Panc1 (cell line): Measurements from ENCODE around the gene ZNF710. TPM values are rescaled to one million over a fixed set of nuclear protein-coding genes. Genes with fewer than 3 reads are reported as not detected.

Experiments used
- ATAC-seq: fragments of 200-7000 bp; cut with Tn5 transposase; 2 replicates; pipeline ENCODE4 v1.9.1; 2020; ENCODE audit warnings: mild to moderate bottlenecking, moderate library complexity
- BruUV-seq: library from RNA; stranded (reverse); fragments of 400-500 nt; replicated peaks from 2 replicates; lab custom pipeline; 2021; lab: Mats Ljungman, UMichigan
- CTCF ChIA-PET: fragments of 300-600 bp; sonication (Branson Sonifier 250); formaldehyde crosslinking; loops from one replicate; lab custom pipeline; 2022; ENCODE audit warnings: antibody characterized with exemption; lab: Charles Lee
- POLR2A ChIA-PET: fragments of 300-600 bp; sonication (Branson Sonifier 250); formaldehyde crosslinking; loops from one replicate; lab custom pipeline; 2022; ENCODE audit warnings: antibody characterized with exemption; lab: Charles Lee
- DNase-seq: peaks from one replicate; pipeline ENCODE4 v3.0.0-alpha.2; 2010; ENCODE audit warnings: low read depth, low spot score
- H3K27ac ChIP-seq: 2 replicates; pipeline ENCODE4 v1.5.1; 2011; ENCODE audit warnings: mild to moderate bottlenecking, low read length, inconsistent platforms
- H3K27me3 ChIP-seq: fragments of 200-500 bp; sonication (Bioruptor generic); 2 replicates; pipeline ENCODE4 v1.6.0; 2014; ENCODE audit warnings: low read length, inconsistent platforms; ENCODE audit not compliant: control insufficient read depth, insufficient read depth
- H3K36me3 ChIP-seq: fragments of 200-500 bp; sonication (Bioruptor generic); 2 replicates; pipeline ENCODE4 v1.5.1; 2014; ENCODE audit warnings: inconsistent platforms, mild to moderate bottlenecking, low read length, moderate library complexity; ENCODE audit not compliant: control insufficient read depth, insufficient read depth
- H3K4me1 ChIP-seq: 2 replicates; pipeline ENCODE4 v1.5.1; 2011; ENCODE audit warnings: inconsistent platforms, mild to moderate bottlenecking, low read length, moderate library complexity; ENCODE audit not compliant: control insufficient read depth, insufficient read depth
- H3K4me3 ChIP-seq, 2 experiments: 2 replicates each; pipeline ENCODE4 v1.5.1; 2011 to 2012; ENCODE audit warnings: low read depth in 2 of 2, low read length in 2 of 2, mild to moderate bottlenecking in 2 of 2, inconsistent platforms in 1 of 2, moderate library complexity in 1 of 2
- H3K9me3 ChIP-seq: fragments of 200-500 bp; sonication (Bioruptor generic); 2 replicates; pipeline ENCODE4 v1.5.1; 2014; ENCODE audit warnings: low read depth, mild to moderate bottlenecking, inconsistent platforms, low read length, moderate library complexity; ENCODE audit not compliant: control insufficient read depth, insufficient read depth
- POLR2AphosphoS5 ChIP-seq: IDR thresholded peaks from 2 replicates; pipeline ENCODE4 v1.6.1; 2012; ENCODE audit warnings: mild to moderate bottlenecking, low read depth, low read length, moderate library complexity
- SIN3A ChIP-seq: IDR thresholded peaks from 2 replicates; pipeline ENCODE4 v1.6.1; 2012; ENCODE audit warnings: low read depth, mild to moderate bottlenecking, low read length, moderate library complexity, borderline replicate concordance; ENCODE audit not compliant: insufficient read depth
- TCF7L2 ChIP-seq: IDR thresholded peaks from 2 replicates; pipeline ENCODE4 v1.6.1; 2011; ENCODE audit warnings: mild to moderate bottlenecking, low read depth, low read length, inconsistent platforms
- in situ Hi-C: cut with HindIII; loops from 2 replicates; pipeline ENCODE4 v1.10.0; 2016; ENCODE audit warnings: low sequenced_read_pairs, low pct_unique_long_range_greater_than_20kb
- intact Hi-C: fragments of 100-400 bp; cut with micrococcal nuclease; formaldehyde crosslinking; loops from one replicate; pipeline ENCODE4 v1.10.0; 2022; ENCODE audit not compliant: unreplicated experiment
- total RNA-seq: library from RNA; stranded (reverse); gene quantifications from one replicate; pipeline ENCODE4 v1.2.1, GENCODE V29; 2021; ENCODE audit not compliant: unreplicated experiment
- TF ChIP-seq, protein P1 (sequence below): fragments of 450-650 bp; IDR thresholded peaks from 2 replicates; pipeline ENCODE4 v1.5.1; 2017; ENCODE audit warnings: mild to moderate bottlenecking
- TF ChIP-seq, protein P2 (sequence below), 2 experiments: IDR thresholded peaks; 2 replicates each; pipeline ENCODE4 v1.6.1; 2011 to 2012; ENCODE audit warnings: low read depth in 2 of 2, control low read depth in 1 of 2, low read length in 1 of 2, mild to moderate bottlenecking in 1 of 2, moderate library complexity in 1 of 2; ENCODE audit not compliant: insufficient read depth in 1 of 2

ZNF710 gene
- total RNA-seq, 1 experiment from 2014 or later: 15.8 TPM

DNA sequence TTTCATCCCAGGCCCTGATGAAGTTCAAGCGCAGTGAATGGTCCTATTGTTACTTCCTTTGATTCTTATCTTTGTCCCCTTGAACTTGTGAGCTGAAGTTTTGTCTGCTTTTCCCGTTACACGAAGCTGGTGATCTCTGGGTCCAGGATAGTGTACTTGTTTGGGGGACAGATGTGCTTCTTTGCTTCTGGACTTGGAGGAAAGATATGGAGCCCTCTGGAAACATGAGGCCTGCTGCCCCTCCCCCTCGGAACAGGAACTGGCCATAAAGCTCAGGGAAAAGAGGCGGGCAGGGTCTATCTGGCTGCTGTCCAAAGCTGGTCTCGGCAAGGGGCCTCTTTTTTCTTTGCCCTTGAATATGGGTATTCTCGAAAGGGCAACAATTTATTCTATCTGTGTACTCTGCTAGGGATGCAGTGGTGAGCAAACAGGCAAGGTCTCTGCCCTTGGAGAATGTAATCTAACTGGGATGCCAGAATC is 53.5 kb downstream of the ZNF710 start:
- no peak for DNase-seq
- in situ Hi-C loops (no loop called here), intact Hi-C loops (no loop called here)
- H3K4me1 ChIP-seq: peaks cover 8% of the 10 kb centered on the region
- ChIA-PET POLR2A (interaction anchor here (0.7 kb wide), 1 partner anchor 68 kb away, joined by 3 read pairs; no protein-coding TSS in a partner anchor), CTCF (no interaction called here)
- no peak for ATAC-seq
- no peaks in the 10 kb centered on the region for H3K9me3 ChIP-seq
- BruUV-seq: no TSS peak
- TF ChIP-seq, protein P1, sequence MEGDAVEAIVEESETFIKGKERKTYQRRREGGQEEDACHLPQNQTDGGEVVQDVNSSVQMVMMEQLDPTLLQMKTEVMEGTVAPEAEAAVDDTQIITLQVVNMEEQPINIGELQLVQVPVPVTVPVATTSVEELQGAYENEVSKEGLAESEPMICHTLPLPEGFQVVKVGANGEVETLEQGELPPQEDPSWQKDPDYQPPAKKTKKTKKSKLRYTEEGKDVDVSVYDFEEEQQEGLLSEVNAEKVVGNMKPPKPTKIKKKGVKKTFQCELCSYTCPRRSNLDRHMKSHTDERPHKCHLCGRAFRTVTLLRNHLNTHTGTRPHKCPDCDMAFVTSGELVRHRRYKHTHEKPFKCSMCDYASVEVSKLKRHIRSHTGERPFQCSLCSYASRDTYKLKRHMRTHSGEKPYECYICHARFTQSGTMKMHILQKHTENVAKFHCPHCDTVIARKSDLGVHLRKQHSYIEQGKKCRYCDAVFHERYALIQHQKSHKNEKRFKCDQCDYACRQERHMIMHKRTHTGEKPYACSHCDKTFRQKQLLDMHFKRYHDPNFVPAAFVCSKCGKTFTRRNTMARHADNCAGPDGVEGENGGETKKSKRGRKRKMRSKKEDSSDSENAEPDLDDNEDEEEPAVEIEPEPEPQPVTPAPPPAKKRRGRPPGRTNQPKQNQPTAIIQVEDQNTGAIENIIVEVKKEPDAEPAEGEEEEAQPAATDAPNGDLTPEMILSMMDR: no peak
- H3K27ac ChIP-seq: no peak overlapping the region
- H3K27me3 ChIP-seq: no peaks in the 10 kb centered on the region
- H3K36me3 ChIP-seq: no peaks in the 10 kb centered on the region
- H3K4me3 ChIP-seq: no peak overlapping the region

- Histone ChIP-seq H3K36me3 (no peaks in the 10 kb centered on the region), H3K27ac (no peak overlapping the region), H3K9me3 (no peaks in the 10 kb centered on the region), H3K27me3 (no peaks in the 10 kb centered on the region), H3K4me3 (no peak overlapping the region), H3K4me1 (peaks cover 9% of the 10 kb centered on the region)
- in situ Hi-C loops: no loop called here
- no TSS peak for BruUV-seq
- DNase-seq (no peak), ATAC-seq (no peak)
- no peak for TF ChIP-seq POLR2AphosphoS5
- TF ChIP-seq SIN3A: no peak
- TF ChIP-seq, protein P2, sequence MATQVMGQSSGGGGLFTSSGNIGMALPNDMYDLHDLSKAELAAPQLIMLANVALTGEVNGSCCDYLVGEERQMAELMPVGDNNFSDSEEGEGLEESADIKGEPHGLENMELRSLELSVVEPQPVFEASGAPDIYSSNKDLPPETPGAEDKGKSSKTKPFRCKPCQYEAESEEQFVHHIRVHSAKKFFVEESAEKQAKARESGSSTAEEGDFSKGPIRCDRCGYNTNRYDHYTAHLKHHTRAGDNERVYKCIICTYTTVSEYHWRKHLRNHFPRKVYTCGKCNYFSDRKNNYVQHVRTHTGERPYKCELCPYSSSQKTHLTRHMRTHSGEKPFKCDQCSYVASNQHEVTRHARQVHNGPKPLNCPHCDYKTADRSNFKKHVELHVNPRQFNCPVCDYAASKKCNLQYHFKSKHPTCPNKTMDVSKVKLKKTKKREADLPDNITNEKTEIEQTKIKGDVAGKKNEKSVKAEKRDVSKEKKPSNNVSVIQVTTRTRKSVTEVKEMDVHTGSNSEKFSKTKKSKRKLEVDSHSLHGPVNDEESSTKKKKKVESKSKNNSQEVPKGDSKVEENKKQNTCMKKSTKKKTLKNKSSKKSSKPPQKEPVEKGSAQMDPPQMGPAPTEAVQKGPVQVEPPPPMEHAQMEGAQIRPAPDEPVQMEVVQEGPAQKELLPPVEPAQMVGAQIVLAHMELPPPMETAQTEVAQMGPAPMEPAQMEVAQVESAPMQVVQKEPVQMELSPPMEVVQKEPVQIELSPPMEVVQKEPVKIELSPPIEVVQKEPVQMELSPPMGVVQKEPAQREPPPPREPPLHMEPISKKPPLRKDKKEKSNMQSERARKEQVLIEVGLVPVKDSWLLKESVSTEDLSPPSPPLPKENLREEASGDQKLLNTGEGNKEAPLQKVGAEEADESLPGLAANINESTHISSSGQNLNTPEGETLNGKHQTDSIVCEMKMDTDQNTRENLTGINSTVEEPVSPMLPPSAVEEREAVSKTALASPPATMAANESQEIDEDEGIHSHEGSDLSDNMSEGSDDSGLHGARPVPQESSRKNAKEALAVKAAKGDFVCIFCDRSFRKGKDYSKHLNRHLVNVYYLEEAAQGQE (IDR thresholded peaks at IDR 0.05; ENCODE audit: insufficient read depth in 1 of 2, low read depth in 2 of 2, low read length in 1 of 2): no peak
- TF ChIP-seq, protein P1: no peak
- no peak for TF ChIP-seq TCF7L2
- intact Hi-C loops: no loop called here
- POLR2A ChIA-PET: interaction anchor here (0.7 kb wide), 1 partner anchor 69 kb away, joined by 3 read pairs; no protein-coding TSS in a partner anchor
- CTCF ChIA-PET: no interaction called here
These were observed 54.1 kb downstream of the ZNF710 start for GRCh38 chr15:90055182-90055581.
